HG03575 (cell line): Measurements from ENCODE around the gene SLC45A3.
"Not testable (repeated sequence)": the region's sequence is repeated elsewhere in the genome, so short reads cannot be mapped to it uniquely, and the experiment has no call there.

Experiments used
- ATAC-seq: cut with Tn5 transposase; IDR thresholded peaks from one replicate; pipeline ENCODE4 v1.9.1; 2021; ENCODE audit not compliant: unreplicated experiment, insufficient number of reproducible peaks, low FRiP score; ENCODE audit errors: extremely low read depth

SLC45A3 gene

GRCh38 chr1:205652984-205653383, 27.3 kb downstream of the SLC45A3 start:
- ATAC-seq = no peak

GRCh38 chr1:205650241-205650640, 30.1 kb downstream of the SLC45A3 start:
- no peak for ATAC-seq

GRCh38 chr1:205645519-205645918, 34.8 kb downstream of the SLC45A3 start:
- ATAC-seq = no peak

GRCh38 chr1:205642679-205643307, 37.5 kb downstream of the SLC45A3 start:
- ATAC-seq = no peak

- ATAC-seq = no peak
Observed at GRCh38 chr1:205639567-205639966, 40.7 kb downstream of the SLC45A3 start.

GRCh38 chr1:205637854-205638468, 42.3 kb downstream of the SLC45A3 start:
- no peak for ATAC-seq

GRCh38 chr1:205636732-205637131, 43.6 kb downstream of the SLC45A3 start:
- no peak for ATAC-seq

- ATAC-seq = not testable (repeated sequence)
Observed at GRCh38 chr1:205636138-205636530, 44.2 kb downstream of the SLC45A3 start.

- no peak for ATAC-seq
Observed at GRCh38 chr1:205633421-205633976, 46.8 kb downstream of the SLC45A3 start.

GRCh38 chr1:205632669-205633169, 47.6 kb downstream of the SLC45A3 start:
- no peak for ATAC-seq

GRCh38 chr1:205631768-205632668, 48.3 kb downstream of the SLC45A3 start, which contains the start of gene ELK4:
ELK4 (minus strand) TSS chr1:205632011; CDS start chr1:205623882, 8,129 bp downstream.
- no peak for ATAC-seq

- peak; percentile 33 for ATAC-seq
Observed at GRCh38 chr1:205631010-205631767, 49.1 kb downstream of the SLC45A3 start.

GRCh38 chr1:205630651-205631009, 49.7 kb downstream of the SLC45A3 start:
- ATAC-seq = no peak

- ATAC-seq = no peak
Observed at GRCh38 chr1:205630241-205630640, 50.1 kb downstream of the SLC45A3 start.

GRCh38 chr1:205629751-205630150, 50.6 kb downstream of the SLC45A3 start:
- ATAC-seq = no peak

- no peak for ATAC-seq
Observed at GRCh38 chr1:205627956-205628355, 52.4 kb downstream of the SLC45A3 start.

GRCh38 chr1:205626216-205626615, 54.1 kb downstream of the SLC45A3 start:
- no peak for ATAC-seq

- ATAC-seq = no peak
Observed at GRCh38 chr1:205623646-205624045, 56.7 kb downstream of the SLC45A3 start.

- ATAC-seq = no peak
Observed at GRCh38 chr1:205620269-205620668, 60.0 kb downstream of the SLC45A3 start.
